ENCODE measurements around the gene AP5Z1.
"Not testable (repeated sequence)": the region's sequence is repeated elsewhere in the genome, so short reads cannot be mapped to it uniquely, and the experiment has no call there.

Gene AP5Z1

GRCh38 chr7:4797858-4798705 is 22.7 kb downstream of the AP5Z1 start:
- peak in 5 of 10 donors; percentile 49 to 94 (median 54) for DNase-seq
- intact Hi-C loops (cut with DNase I): loop anchor here (1.0 to 5.0 kb wide), 3 partner anchors 84 to 287 kb away; partner anchors contain the start of gene RADIL

GRCh38 chr7:4798706-4799235 is 23.3 kb downstream of the AP5Z1 start:
- DNase-seq: no peak
- intact Hi-C loops (cut with DNase I): loop anchor here (1.0 to 5.0 kb wide), 3 partner anchors 84 to 287 kb away; partner anchors contain the start of gene RADIL

DNA sequence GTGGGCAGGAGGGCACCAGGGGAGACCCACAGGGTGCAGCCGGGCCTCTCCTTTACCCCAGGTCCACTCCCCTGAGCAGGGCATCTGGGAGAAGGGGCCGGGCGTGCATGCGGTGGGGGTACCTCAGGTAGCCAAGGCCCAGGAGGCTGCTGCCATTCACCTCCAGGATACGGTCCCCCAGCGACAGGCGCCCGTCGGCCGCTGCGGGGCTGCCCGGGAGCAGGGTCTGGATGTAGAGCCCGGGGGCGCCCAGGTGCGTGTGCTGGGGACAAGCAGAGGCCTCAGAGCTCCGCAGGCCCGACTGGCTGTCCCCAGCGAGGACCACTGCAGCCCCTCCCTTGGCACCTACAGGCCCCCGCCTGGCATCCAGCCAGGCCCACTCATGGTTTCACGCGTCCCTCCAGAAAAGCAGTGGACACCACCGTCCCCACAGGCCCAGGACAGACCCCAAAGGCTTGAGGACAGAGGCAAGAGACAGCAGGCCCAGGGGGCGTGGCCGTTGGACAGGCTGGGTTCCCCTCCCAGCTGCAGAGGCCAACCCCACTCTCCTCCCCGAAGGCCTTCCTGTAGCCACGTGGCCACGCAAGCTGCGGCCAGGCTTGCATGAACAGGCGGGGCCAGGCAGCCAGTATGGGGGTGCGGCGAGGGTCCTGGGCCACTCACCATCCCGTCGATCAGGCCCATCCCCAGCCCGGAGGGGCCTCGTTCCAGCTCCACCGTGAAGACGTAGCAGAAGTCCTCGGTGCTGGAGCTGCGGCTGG is 24.3 kb downstream of the AP5Z1 start:
- no peak for DNase-seq

DNA sequence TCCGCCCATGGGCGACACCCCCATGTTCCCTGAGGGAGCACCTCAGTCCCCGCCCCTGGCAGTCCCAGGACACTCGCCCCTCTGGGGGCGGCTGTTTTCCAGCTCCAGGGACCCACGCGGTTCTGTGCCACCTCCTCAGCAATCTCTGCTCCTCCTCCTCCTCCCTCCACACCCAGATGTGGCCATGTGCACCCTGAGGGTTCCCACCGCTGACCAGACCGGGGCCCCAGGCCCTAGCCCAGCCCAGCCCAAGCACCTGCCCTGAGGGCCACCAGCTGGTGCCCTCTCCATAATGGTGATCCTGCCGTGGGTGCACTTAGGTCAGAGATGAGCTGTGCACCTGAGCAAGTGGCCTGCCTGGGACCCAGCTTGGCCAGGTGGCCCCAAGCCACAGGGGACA is 25.1 kb downstream of the AP5Z1 start:
- DNase-seq: no peak
- intact Hi-C loops (cut with DNase I): no loop called here

More for the DNA sequence above, 24.3 kb downstream of the AP5Z1 start:
- intact Hi-C loops (cut with DNase I): loop anchor here (5.0 kb wide), 2 partner anchors 83 to 163 kb away; partner anchors contain the start of gene RADIL

GRCh38 chr7:4800926-4801838 is 25.8 kb downstream of the AP5Z1 start:
- peak in 1 of 10 donors; percentile 79 for DNase-seq
- intact Hi-C loops (cut with DNase I): no loop called here

DNA sequence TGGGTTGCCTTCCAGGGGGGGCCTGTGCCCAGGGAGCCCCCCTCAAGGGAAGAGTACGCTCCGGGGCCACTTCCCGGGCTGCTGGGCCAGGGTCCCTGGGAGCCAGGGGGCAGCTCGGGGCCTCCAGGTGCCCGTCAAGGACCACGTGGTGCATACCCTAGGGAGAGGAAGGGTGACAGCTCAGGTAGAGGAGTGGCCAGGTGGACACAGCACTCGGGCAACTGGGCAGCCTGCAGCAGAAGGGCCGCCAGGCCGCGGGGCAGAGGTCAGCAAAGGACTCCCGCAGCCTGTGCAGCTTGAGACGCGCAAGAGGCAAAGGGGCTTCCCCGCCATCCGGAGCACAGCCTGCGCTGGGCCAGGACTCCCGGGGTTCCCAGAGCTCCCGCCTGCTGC is 26.4 kb downstream of the AP5Z1 start:
- intact Hi-C loops (cut with DNase I): no loop called here
- peak in 1 of 10 donors; percentile 64 for DNase-seq

- DNase-seq; intact Hi-C loops (cut with DNase I): not testable (repeated sequence)
Measured at GRCh38 chr7:4802577-4802976, 27.2 kb downstream of the AP5Z1 start.

DNA sequence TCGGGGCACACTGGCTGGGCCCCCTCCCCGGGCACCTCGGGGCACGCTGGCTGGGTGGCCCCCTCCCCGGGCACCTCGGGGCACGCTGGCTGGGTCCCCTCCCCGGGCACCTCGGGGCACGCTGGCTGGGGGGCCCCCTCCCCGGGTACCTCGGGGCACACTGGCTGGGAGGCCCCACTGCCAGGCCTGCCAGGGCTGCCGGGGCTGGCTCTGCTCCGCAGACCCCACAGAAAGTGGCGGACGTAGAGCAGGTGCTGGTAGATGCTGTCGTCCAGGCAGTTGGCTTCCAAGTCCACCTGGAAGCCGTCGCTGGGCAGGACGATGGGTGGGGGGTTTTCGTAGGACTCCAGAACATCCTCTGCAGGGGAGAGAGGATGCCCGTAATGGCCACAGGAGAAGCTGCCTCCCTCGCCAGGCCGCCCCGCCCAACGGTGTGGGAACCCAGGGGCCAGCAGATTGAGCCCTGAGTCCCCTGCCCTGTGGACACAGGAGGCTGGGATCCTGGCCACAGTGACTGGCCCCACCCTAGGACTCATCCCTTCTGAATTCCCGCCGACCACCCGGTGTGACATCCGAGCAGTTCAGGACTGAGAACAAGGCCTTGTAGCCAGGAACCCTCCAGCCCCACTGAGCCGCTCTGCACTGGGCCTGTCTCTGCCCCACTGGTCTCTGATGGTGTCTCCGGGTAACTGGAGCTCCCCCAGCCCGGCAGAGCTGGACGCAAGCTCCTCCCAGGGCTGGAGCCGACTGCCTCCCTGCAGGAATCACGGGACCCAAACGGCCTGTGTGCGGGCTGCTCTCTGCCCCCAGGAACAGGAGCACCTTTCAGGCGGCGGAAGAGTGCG is 28.2 kb downstream of the AP5Z1 start:
- DNase-seq: no peak
- intact Hi-C loops (cut with DNase I): no loop called here

DNA sequence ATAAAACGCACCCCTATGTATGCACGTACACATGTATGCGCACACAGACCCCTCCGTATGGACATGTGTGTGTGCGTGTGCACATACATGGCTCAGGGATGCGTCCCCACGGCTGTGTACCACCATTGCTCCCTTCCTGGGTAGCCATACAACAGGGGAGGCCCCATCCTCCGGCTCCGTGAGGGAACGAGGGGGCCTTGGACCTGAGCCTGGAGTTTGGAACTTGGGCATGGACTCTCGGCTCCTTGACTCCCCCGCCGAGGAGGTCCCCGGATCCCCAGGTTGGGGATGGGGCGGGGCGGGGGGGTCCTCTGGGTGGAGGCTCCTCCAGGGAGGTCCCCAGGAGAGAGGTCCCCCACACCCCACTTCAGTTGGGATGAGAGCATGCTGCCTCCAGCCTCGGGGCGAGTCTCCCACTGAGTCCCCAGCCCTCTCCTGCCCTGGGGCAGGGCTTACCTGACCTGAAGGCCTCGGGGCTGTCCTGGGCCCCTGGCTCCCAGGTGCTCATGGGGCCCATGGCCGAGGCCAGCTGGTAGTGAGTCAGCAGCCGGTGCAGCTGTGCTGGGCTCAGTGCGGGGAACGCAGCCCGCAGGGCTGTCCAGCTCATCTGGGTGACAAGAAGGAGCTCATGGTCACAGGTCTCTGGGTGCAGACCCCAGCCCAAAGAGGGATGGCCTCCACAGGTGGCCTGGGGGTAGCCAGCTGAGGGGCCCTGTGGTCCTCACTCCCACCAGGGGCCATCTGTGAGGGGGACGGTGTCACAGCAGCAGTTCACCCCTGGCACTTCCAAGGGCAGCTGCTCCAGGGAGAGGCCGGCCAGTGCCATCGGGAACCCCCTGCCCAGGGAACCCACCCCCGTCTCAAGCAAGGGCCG is 29.9 kb downstream of the AP5Z1 start:
- intact Hi-C loops (cut with DNase I): no loop called here
- no peak for DNase-seq

GRCh38 chr7:4805984-4806300 is 30.5 kb downstream of the AP5Z1 start:
- intact Hi-C loops (cut with DNase I): no loop called here
- no peak for DNase-seq

DNA sequence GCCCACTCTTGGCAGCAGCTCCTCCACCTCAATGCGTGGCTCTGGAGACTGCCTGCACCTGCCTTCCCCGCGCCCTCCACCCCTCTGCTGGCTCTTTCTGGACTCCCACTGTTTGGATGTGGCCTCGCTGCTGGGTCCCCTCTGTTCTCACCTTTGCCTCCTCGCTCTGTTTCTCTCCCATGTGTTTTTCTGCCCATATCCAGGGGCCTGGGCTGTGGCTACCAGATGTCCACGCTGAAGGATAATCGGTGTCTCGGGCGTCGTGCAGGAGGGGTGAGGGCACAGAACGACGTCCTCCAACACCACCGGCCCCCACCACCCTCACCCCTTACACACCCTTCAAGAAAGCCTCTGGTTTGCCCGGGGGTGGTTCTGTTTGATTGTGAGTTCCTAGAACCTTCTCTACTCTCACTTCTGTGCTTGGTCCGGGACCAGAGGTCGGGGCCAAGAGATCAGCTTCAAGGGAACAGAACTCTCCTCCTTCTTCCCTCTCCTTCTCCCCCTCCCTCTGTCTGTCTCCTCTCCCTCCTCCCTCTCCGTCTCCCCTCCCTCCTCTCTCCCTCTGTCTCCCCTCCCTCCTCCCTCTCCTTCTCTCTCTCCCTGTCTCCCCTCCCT is 31.7 kb downstream of the AP5Z1 start:
- intact Hi-C loops (cut with DNase I): no loop called here

GRCh38 chr7:4807598-4808016 is 32.2 kb downstream of the AP5Z1 start:
- DNase-seq: no peak

More for the DNA sequence above, 31.7 kb downstream of the AP5Z1 start:
- DNase-seq: no peak

GRCh38 chr7:4808026-4808425 is 32.6 kb downstream of the AP5Z1 start:
- intact Hi-C loops (cut with DNase I): no loop called here
- no peak for DNase-seq

More at GRCh38 chr7:4807598-4808016, 32.2 kb downstream of the AP5Z1 start:
- intact Hi-C loops (cut with DNase I): no loop called here

GRCh38 chr7:4808565-4808964 is 33.1 kb downstream of the AP5Z1 start:
- intact Hi-C loops (cut with DNase I): no loop called here
- no peak for DNase-seq

DNA sequence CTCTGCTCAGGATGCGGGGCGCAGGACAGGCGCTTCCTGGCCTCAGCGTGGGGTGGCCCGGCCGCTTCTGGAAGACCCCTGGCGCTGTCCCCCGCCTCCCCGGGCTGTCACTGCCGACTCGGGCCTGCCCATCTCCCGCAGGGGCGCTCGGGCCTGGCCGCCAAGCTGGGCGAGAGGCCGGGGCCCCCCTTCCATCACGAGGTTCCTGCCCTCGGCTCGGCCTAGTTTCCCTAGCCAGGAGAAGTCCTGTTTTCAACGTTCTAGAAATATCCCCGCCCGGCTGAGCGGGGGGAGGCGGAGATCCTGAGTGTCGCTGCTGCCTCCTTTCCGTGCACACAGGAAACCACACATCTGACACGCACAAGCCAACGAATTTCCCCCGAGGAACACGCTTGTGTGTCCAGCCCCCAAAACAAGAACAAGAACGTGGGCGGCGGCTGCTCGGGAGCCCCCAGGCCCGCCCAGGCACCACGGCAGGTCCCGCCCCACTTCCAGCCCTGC is 33.7 kb downstream of the AP5Z1 start:
- intact Hi-C loops (cut with DNase I): no loop called here
- peak in 3 of 10 donors; percentile 32 to 89 (median 79) for DNase-seq

GRCh38 chr7:4809666-4810065 is 34.2 kb downstream of the AP5Z1 start:
- intact Hi-C loops (cut with DNase I): no loop called here

DNA sequence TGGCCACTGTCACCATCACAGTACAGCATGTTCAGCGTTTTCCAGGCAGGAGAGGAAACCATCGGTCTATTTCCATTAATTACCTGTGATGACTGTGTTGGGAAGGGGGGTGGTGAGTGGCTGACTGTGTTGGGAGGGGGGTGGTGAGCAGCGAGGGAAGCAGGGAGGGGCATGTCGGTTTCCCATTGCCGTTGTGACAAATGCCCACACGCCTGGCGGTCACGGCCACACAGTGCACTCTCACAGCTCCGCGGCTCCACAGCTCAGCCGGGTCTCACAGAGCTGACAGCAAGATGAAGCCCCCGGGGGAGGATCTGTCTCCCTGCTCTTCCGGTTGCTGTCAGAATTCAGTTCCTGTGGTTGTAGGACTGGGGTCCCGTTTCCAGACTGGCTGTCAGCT is 39.0 kb downstream of the AP5Z1 start:
- no peak for DNase-seq
- intact Hi-C loops (cut with DNase I): no loop called here

More at GRCh38 chr7:4809666-4810065, 34.2 kb downstream of the AP5Z1 start:
- no peak for DNase-seq

DNA sequence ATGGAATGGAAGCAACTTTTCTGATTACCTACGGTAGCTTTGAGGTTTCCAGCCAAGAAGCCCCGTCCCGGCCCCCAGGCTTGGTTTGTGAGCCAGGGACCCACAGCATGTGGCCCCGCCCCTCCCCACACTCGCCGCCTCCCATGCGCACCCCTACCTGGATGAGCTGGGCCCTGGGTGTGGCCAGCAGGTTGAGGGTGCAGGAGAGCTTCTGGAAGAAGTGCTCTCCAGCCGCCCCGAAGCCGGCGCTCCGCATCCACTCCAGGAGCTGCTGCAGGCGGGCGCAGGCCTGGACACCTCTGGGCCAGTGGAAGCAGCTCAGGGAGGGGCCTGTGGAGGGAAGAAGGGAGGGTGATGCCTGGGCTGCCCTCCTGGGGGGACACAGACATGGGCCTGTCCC is 39.7 kb downstream of the AP5Z1 start:
- no peak for DNase-seq
- intact Hi-C loops (cut with DNase I): no loop called here

Measured in posterior cingulate gyrus (tissue), 11 donors.